MM.1S (cell line): ENCODE data around the gene LMOD3.
A peak's percentile ranks its signal among the peaks of the same experiment; 100 is the strongest.

ENCODE experiments used
- DNase-seq: peaks from one replicate; pipeline ENCODE4 v3.0.0-alpha.2; 2015
- H2AFZ ChIP-seq: fragments of 300-600 bp; sonication (generic); 2 replicates; pipeline ENCODE4 v1.6.0; 2016; ENCODE audit warnings: antibody characterized with exemption, low read length
- H3F3A ChIP-seq: fragments of 300-600 bp; sonication (generic); 2 replicates; pipeline ENCODE4 v1.6.1; 2016; ENCODE audit warnings: mild to moderate bottlenecking, antibody characterized with exemption, low read length, moderate library complexity, mixed read lengths; ENCODE audit not compliant: insufficient read depth
- H3K27ac ChIP-seq: fragments of 300-600 bp; sonication (generic); 2 replicates; pipeline ENCODE4 v1.5.1; 2016; ENCODE audit warnings: mild to moderate bottlenecking, low read length
- H3K27me3 ChIP-seq: fragments of 300-600 bp; sonication (generic); replicated peaks from 2 replicates; pipeline ENCODE4 v1.6.0; 2016; ENCODE audit warnings: low read length; ENCODE audit not compliant: insufficient read depth
- H3K36me3 ChIP-seq: fragments of 300-600 bp; sonication (generic); replicated peaks from 2 replicates; pipeline ENCODE4 v1.6.1; 2016; ENCODE audit warnings: mild to moderate bottlenecking, low read length, mixed read lengths; ENCODE audit not compliant: insufficient read depth
- H3K4me1 ChIP-seq: fragments of 300-600 bp; sonication (generic); 2 replicates; pipeline ENCODE4 v1.6.1; 2016; ENCODE audit warnings: low read length, mixed read lengths
- H3K4me2 ChIP-seq: fragments of 300-600 bp; sonication (generic); 2 replicates; pipeline ENCODE4 v1.6.0; 2016; ENCODE audit warnings: low read depth, low read length
- H3K4me3 ChIP-seq: fragments of 300-600 bp; sonication (generic); 2 replicates; pipeline ENCODE4 v1.5.1; 2016; ENCODE audit warnings: low read length, mixed read lengths
- H3K79me2 ChIP-seq: fragments of 300-600 bp; sonication (generic); 2 replicates; pipeline ENCODE4 v1.6.1; 2016; ENCODE audit warnings: mixed run types, low read length, mixed read lengths
- H3K9ac ChIP-seq: fragments of 300-600 bp; sonication (generic); 2 replicates; pipeline ENCODE4 v1.6.1; 2016; ENCODE audit warnings: low read length, mixed read lengths
- H3K9me2 ChIP-seq: fragments of 300-600 bp; sonication (generic); replicated peaks from 2 replicates; pipeline ENCODE4 v1.6.1; 2016; ENCODE audit warnings: mild to moderate bottlenecking, low read length, mixed read lengths; ENCODE audit not compliant: insufficient read depth
- H3K9me3 ChIP-seq: fragments of 300-600 bp; sonication (generic); replicated peaks from 2 replicates; pipeline ENCODE4 v1.6.1; 2016; ENCODE audit warnings: mild to moderate bottlenecking, low read length, mixed read lengths; ENCODE audit not compliant: insufficient read depth
- H4K20me1 ChIP-seq: fragments of 300-600 bp; sonication (generic); 2 replicates; pipeline ENCODE4 v1.6.1; 2016; ENCODE audit warnings: mild to moderate bottlenecking, low read length, moderate library complexity, mixed read lengths; ENCODE audit not compliant: insufficient read depth
- EZH2 ChIP-seq: fragments of 300-600 bp; sonication (generic); optimal IDR thresholded peaks from 2 replicates; pipeline ENCODE3; 2017; ENCODE audit warnings: low read depth, mild to moderate bottlenecking, antibody characterized with exemption, low read length, mixed read lengths
- EZH2phosphoT487 ChIP-seq: fragments of 300-600 bp; sonication (generic); IDR thresholded peaks from 2 replicates; pipeline ENCODE4 v1.6.1; 2018; ENCODE audit warnings: antibody characterized with exemption, low read length
- TF ChIP-seq, protein P1 (sequence below): fragments of 300-600 bp; sonication (generic); IDR thresholded peaks from 2 replicates; pipeline ENCODE4 v1.5.1; 2016; ENCODE audit warnings: antibody characterized with exemption, low read length, mixed read lengths

The LMOD3 gene

GRCh38 chr3:69082361-69082760 is 40.0 kb downstream of the LMOD3 start:
- Histone ChIP-seq H3K9ac (peak overlapping the region; percentile 81; the same call in 1 of the 2 replicates), H3K4me2 (peak overlapping the region; percentile 92), H3K9me3 (no peaks in the 10 kb centered on the region), H3K4me3 (peak overlapping the region; percentile 5; the same call in 1 of the 2 replicates), H3F3A (peaks cover 62% of the 10 kb centered on the region), H3K79me2 (peaks cover 66% of the 10 kb centered on the region), H3K36me3 (no peaks in the 10 kb centered on the region), H2AFZ (no peak overlapping the region), H3K4me1 (peaks cover 48% of the 10 kb centered on the region), H3K27me3 (no peaks in the 10 kb centered on the region), H4K20me1 (no peaks in the 10 kb centered on the region), H3K9me2 (no peaks in the 10 kb centered on the region), H3K27ac (peak overlapping the region; percentile 91)
- TF ChIP-seq, protein P1, sequence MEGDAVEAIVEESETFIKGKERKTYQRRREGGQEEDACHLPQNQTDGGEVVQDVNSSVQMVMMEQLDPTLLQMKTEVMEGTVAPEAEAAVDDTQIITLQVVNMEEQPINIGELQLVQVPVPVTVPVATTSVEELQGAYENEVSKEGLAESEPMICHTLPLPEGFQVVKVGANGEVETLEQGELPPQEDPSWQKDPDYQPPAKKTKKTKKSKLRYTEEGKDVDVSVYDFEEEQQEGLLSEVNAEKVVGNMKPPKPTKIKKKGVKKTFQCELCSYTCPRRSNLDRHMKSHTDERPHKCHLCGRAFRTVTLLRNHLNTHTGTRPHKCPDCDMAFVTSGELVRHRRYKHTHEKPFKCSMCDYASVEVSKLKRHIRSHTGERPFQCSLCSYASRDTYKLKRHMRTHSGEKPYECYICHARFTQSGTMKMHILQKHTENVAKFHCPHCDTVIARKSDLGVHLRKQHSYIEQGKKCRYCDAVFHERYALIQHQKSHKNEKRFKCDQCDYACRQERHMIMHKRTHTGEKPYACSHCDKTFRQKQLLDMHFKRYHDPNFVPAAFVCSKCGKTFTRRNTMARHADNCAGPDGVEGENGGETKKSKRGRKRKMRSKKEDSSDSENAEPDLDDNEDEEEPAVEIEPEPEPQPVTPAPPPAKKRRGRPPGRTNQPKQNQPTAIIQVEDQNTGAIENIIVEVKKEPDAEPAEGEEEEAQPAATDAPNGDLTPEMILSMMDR, result no peak
- TF ChIP-seq EZH2phosphoT487, result no peak
- no peak for TF ChIP-seq EZH2
- no peak for DNase-seq

DNA sequence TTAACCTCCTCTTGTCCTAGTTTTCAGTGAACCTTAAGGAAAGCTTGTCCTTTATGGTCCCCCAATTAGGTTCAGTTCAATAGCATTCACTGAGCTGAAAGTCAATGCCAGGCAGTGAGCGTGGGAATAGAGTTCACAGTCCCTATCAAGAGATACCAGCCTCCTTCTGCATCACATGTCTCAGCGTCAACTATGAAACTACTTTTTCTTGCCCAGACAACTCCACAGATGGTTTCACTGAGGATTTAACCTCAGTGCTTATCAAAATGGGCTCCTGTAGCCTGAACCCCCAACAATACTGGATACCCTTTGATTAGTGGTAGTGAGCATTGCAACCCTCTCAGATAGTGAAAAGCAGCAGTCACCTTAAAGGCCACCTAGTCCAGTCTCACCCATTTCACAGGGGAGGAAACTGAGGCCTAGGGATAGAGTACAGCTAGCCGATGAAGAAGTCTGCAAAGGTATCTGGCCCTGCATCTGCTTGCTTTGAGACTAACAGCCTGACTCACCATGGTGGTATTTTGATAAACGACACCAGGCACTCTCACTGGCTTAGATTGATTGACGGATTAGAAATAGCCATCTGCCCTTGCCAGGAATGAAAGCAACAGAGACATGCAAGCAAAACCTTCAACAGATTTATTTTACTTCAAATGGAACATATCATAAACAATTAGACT is 40.7 kb downstream of the LMOD3 start:
- no peaks in the 10 kb centered on the region for H3K9me3 ChIP-seq
- H3K4me3 ChIP-seq, result no peak overlapping the region
- peaks cover 48% of the 10 kb centered on the region for H3K4me1 ChIP-seq
- H4K20me1 ChIP-seq, result no peaks in the 10 kb centered on the region
- peak overlapping the region; percentile 91 for H3K27ac ChIP-seq
- peak overlapping the region; percentile 81 for H3K9ac ChIP-seq
- H3F3A ChIP-seq, result peaks cover 56% of the 10 kb centered on the region
- peak overlapping the region; percentile 28 for H2AFZ ChIP-seq
- TF ChIP-seq EZH2phosphoT487 (no peak), EZH2 (no peak)
- TF ChIP-seq, protein P1, result no peak
- no peaks in the 10 kb centered on the region for H3K36me3 ChIP-seq
- H3K79me2 ChIP-seq, result peaks cover 66% of the 10 kb centered on the region
- H3K9me2 ChIP-seq, result no peaks in the 10 kb centered on the region
- DNase-seq, result peak; percentile 64
- H3K27me3 ChIP-seq, result no peaks in the 10 kb centered on the region
- H3K4me2 ChIP-seq, result peak overlapping the region; percentile 92

- DNase-seq, result peak; percentile 89
- H3K9ac ChIP-seq, result peak within 1 kb of the TSS; percentile 80
- H3K79me2 ChIP-seq, result peaks cover 60% of the 10 kb centered on the region
- H3K4me3 ChIP-seq, result peak within 1 kb of the TSS; percentile 74
- H3K36me3 ChIP-seq, result no peaks in the 10 kb centered on the region
- no peaks in the 10 kb centered on the region for H4K20me1 ChIP-seq
- no peaks in the 10 kb centered on the region for H3K27me3 ChIP-seq
- peak within 1 kb of the TSS; percentile 95 for H3K4me2 ChIP-seq
- H3F3A ChIP-seq, result peaks cover 45% of the 10 kb centered on the region
- no peak within 1 kb of the TSS for H2AFZ ChIP-seq
- TF ChIP-seq EZH2 (no peak), EZH2phosphoT487 (no peak)
- TF ChIP-seq, protein P1, result no peak
- no peaks in the 10 kb centered on the region for H3K9me2 ChIP-seq
- no peaks in the 10 kb centered on the region for H3K9me3 ChIP-seq
- no peak within 1 kb of the TSS; the same call in 1 of the 2 replicates for H3K27ac ChIP-seq
- H3K4me1 ChIP-seq, result peaks cover 48% of the 10 kb centered on the region
These were observed 42.0 kb downstream of the LMOD3 start, which contains the start of gene UBA3 for GRCh38 chr3:69080233-69080920. Gene UBA3, minus strand, starts transcription at chr3:69080365. Its CDS starts 12 bp downstream, at chr3:69080353.
